GM19467 (cell line): Measurements from ENCODE around the gene SEL1L3.

ENCODE experiments used
- ATAC-seq: cut with Tn5 transposase; IDR thresholded peaks from one replicate; pipeline ENCODE4 v1.9.1; 2021; ENCODE audit warnings: mild to moderate bottlenecking, moderate library complexity; ENCODE audit not compliant: unreplicated experiment

Gene SEL1L3

DNA sequence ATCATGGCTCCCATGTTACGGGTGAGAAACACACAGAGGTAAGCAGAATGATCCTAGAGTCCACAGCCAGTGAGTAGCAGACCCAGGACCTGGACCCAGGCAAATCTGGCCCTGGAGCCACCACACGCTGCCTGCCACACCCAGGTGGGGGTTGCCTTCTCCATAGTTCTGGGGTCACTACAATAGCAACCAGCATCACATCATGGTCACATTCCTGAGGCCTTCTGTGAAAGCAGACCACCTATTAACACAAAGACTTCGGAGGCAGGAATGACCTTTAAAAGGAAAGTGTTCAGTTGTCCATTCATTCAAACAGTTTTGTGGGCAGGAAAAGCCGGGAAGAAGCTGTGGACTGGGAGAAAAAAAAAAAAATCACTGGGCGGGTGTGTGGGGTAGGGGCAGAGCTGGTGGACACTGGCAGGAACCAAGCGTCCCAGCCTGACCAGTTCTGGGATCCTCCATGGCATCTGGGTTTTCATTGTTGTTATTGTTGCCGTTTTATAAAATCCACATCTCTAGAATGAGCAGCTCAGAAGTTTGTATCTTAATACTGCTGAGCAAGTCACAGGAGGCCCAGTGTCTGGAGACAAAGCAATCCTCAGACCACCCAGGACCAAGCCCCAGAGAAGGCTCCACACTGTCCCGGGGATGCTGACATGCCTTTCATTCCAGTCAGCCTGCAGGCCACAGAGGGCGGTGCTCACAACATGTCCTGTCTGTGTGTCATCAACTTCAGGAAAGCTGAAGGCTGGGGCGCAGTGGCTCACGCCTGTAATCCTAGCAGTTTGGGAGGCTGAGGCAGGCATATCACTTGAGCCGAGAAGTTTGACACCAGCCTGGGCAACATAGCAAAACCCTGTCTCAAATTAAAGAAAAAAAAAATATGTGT is 67.0 kb downstream of the SEL1L3 start:
- ATAC-seq, result no peak

DNA sequence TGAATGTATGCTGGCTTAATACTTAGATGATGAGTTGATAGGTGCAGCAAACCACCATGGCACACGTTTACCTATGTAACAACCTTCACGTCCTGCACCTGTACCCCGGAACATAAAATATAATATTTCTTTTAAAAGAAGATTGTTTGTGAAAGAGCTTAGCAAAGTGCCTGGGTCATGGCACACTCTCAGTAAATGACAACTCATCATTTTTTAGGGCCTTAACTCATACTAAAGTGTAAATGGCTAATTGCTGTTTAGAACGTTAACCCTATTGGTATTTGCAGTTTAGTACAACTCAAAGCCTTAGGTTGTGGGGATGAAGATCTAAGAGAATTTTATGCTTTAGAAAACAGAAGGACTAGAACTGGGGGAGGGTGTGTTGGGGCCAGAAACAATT is 67.7 kb downstream of the SEL1L3 start:
- ATAC-seq, result no peak

DNA sequence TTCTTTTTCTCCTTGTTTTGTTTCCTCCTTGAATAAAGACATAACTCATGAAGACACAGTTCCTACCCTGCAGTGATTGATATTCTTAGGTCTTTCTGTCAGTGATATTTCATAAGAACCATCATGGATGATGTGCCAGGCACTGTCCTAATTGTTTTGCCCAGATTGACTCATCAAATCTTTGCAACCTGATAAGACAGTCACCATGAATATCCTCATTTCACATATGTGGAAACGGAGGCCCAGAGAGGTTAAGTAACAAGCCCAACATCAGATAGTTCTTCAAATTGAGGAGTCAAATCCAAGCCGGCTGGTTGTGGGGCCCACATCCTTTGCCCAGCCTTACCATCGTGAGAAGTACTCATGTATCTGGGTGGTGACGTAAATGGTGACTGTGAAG is 69.9 kb downstream of the SEL1L3 start:
- no peak for ATAC-seq

DNA sequence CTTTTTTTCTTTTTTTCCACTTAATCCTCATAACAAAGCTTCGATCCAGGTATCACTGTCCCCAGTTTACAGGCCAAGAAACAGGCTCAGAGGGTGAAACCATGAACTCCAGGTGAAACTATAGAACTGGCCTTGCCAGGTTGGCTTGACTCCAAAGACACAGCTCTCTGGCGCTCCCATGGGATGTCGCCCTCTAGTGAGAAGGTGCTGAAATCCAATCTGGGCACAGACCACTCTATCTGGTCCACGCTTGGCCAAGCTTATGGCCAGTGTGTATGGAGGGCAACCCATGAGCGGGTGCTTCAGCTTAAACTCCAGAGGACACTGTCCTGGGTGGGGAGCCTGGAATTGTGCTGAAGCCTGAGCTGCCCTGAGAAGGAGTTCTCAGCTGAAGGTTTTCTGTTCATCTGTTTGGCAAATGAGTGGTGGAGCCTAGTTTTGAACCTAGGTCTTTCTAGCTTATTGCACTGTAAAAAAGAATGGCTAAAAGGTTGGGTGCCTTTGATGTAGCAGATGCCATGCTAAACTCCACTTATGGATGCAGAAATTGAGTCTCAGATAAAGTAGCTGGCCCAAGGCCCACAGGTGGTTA is 70.5 kb downstream of the SEL1L3 start:
- ATAC-seq, result no peak

DNA sequence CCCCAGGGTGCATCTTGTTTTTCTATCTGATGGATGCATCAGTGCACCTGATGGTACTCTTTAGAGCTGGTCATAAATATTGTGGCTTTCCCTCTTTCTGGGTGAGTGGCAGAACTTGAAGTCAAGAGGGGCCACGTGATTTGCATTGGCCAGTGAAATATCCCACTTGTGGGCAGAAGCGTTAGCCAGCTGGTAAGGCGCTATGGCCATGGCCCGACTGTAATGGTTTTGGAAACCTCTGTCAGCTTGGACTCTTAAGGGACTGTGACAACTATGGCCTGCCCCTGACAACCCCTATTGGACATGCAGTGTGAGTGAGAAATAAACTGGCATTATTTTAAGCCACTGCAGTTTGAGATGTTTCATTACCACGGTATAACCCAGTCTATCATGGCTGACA is 72.8 kb downstream of the SEL1L3 start:
- ATAC-seq, result no peak

DNA sequence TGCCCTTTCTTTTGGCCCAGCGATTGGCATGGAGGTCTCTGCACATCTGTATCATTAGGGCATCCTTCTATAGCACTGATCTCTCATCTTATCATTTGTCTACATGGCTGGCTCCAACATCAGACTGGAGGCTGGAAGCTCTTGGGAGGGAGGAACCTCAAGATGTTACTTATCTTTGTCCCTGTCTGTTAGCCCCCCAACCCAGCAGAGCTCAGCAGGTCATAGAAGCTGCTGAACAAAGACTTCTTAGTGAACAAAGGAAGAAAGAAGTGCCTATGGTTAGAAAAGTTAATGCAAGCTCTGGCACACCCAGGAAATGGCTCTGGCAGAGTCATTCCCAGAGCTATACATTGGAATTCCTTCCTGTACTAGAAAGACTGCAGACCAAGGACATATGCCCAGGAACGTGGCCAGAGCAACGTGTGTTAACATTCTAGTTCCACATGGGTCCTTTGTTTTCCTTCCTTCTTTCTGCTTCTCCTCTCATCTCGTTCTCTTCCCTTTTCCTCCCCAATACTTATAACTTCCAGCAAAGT is 74.0 kb downstream of the SEL1L3 start:
- ATAC-seq, result no peak

DNA sequence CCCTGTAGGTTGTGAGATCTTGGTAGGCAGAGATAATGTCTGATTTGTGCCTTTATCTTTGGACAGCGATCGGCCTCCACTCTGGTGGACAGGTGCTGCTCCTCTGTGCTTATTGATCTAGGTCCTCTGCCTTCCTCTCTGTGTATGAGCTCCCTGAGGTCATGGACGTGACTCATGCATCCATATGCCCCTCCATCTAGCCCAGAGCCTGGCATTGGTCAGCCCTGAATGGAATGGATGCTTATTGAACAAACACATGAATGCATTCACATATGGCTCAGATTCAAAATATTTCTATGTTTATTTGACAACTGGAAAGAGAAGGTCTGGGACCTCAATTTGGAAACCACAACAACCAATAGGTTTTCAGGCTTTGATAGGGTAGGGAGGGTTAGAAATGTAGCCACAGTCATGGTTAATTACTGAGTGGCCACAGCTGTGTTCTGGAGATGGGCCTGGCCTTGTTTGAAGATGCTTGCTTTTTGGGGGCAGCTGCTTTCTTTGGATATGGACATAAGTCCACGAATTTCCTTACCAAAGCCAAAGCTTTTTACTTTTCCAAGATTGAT is 76.2 kb downstream of the SEL1L3 start:
- ATAC-seq, result no peak

DNA sequence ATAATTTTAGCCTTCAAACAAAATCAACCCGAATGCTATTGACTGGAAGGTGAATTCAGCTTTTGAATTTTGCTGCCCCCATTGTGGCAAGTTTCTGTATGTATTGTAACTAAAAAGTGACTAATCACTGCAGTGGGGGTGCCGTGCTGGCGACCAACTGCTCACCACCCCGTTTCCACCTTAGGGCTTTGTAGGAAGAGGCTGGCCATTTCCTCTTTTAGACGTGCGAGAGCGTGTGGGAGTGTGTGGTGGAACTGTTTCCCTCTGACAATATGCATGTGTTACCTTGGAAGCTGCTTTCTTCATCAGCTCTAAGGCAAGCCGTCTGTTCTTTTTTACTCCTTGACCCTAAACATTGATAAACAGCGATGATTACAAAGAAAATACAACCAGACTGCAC is 78.8 kb downstream of the SEL1L3 start:
- ATAC-seq, result no peak

DNA sequence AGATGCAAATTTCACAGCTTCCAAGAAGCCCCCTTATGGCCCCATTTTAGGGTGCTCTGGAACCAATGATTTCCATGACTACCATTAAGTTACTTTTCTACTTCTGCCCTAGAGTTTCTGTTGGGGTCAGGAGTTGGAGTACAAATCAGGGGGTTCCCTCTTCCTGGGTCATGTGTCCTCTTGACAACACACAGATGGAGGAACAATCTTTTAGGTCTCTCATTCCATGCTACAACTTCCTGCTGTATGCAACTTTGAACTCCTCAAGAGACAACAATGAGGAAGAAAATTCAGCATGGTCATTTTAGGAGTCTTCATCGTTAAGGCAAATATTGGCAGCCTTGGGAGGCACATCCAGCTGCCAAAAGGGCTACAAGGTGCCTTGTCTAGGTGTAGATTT is 79.7 kb downstream of the SEL1L3 start:
- no peak for ATAC-seq

DNA sequence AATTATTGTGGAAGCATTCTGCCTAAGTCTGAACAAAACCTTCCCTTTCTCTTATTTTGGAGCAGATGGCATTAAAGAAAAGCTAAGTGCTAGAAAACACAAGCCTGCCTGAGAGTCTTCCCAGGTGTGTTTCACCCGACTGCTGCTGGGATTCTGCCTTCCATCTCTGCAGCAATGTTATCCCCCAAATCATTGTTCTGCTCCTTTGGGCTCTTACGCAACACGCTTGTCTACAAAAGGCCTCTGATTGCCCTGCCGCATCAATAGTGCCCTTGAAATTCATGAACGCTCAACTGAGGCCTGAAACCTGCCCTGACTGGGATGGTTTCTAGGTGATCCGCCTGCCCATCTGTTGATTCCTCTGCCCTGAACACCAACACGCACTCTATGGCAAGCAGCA is 80.3 kb downstream of the SEL1L3 start:
- no peak for ATAC-seq

DNA sequence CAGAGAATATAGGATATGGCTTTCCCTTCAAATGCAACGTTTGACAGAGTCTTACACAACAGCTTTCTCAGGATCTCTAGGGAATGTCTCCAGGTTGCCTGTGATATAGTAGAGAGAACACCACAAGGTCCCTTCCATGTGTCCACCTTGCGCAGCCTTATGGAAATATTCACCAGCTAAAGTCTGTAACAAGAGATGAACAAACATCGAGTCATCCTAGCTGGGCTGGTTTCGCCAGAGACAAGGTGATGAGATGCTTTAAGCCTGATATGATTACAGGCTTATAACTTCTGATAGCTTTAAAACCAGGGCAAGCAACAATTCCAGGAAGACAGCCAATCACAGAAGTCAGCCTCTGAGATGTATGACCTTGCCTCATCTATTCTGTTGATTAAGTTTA is 83.8 kb downstream of the SEL1L3 start:
- no peak for ATAC-seq

DNA sequence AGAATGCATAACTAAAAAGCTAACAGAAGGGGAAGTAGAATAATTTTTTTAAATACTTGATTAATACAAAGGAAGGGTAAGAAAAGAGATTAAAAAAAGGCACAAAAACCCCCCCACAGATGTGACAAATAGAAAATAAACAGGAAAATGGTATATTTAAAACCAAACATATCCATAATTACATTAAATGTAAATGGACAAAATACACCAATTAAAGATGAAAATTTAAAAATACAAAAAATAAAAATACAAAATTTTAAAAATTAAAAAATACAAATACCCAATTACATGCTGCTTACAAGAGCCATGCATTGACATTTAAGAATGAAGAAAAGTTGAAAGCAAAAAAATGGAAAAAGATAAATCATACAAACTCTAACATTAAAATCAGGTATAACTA is 86.0 kb downstream of the SEL1L3 start:
- no peak for ATAC-seq

DNA sequence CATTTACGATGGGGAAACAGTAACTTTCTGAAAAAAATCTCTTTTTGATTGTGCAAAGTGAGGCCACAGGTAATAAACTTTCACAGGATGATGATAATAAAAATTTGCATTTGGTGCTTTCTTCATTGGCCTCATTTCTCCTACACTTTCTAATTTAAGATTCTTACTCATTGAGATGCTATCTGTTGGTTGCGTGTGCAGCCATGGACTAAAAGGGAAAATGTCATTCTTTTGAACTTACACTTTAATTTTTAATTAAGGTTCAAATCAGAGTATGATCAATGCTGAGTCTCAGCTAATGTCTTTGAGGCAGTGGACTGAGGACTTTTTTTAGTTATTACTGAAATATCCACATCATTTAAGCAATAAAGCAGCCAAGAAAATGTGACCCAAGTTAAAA is 87.6 kb downstream of the SEL1L3 start:
- no peak for ATAC-seq

DNA sequence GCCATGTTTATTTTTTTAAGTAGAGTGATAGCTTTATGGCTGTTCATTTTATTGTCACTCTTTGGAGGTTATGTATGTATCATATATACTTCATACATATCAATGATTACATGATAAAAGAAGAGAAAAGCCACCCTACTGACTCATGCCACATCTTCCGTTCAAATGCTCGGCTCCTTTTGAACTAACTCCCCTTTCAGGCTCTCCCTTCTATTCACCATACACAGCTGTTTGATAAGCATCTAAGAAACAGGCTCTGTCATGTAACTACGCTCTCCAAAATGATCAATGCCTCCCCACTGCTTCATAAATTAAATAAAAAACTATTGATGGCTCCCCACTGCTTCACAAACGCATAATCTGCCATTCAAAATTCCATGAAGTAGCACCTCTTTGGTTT is 89.4 kb downstream of the SEL1L3 start:
- ATAC-seq, result no peak

DNA sequence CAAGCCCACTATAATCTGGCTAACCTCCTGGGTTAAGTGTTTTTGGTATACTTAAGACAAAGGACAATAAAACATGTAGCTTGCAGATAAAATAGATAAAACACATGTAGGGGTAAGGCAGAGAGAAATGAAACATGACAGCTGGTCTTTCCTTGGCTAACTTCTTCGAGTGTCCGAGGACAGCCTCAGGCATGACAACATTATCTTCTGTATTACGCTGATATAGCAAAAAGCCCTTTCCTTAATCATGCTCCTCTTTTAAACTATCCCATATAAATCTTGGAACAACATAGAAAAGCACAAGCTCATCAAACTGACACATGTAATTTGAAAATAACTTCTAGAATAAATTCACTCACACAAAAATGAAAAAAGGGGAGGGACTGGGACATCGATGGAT is 91.1 kb downstream of the SEL1L3 start:
- no peak for ATAC-seq

DNA sequence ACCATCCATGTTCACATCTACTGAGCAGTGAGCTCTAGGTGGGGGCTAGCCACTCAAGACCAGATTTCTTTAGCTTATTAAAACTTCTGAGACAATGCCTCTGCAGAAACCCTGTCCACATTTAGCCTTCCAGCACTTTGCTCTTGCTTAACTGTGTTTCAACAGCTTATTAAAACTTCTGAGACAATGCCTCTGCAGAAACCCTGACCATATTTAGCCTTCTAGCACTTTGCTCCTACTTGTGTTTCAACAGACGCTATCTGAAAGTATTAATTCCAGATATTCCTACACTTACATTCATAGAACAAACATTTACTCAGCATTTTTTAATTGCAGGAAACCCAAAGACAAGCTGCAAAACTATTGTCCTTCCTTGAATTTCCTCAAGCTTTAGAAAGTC is 91.9 kb downstream of the SEL1L3 start:
- ATAC-seq, result no peak

DNA sequence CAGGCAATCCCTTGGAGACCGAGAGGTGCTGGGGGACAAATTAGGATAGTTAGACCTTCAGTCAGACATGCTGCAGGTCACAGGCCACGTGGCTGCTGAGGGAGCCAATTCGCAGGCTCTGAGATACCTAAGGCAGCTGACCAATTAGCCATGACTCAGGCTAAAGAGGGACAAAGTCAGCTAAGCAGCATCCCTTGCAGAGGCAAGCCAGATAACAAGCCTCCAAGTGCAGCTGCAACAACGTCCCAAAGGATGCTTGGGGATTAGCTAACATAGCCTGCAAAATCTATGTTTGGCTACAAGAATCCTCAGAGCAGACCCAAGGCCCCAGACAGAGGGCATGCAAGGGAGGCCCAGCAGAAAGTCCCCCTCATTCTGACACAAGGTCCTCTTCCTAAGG is 93.5 kb downstream of the SEL1L3 start:
- no peak for ATAC-seq

DNA sequence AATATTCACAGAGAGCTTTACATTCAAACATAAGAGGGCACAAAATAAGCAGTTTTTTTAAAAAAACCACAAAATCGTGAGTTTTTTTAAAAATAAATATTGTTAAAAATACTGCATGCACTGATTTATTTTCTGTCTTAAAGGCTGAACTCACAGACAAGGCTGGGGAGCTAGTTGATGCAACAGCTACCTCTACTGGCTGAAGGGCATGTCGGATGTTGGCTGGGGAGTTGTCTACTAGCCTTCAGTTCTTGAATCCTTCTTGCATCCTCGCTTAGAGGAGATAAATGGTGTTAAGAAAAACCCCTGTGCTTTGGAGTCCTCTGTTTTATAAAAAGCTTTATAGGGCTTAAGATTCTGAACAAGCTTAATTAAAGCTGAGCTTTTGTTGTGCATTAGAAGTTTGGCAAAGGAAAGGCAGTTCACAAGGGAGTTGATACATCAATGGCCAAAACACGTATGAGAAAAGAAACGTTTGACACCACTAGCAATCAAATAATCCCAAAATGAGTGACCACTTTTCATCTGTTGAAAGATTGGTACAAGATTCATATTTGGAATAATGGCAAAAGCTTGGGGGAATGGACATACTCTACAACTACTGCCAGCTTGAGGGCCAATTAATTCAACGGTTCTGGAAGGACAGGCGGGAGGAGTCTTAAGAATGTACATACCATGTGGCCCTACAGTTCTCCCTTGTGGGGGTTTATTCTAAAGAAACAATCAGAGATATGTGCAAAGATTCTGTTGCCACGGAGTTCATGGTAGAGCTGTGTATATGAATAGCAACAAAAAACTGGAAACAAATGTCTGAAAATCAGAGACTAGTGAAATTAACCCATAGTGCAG is 94.7 kb downstream of the SEL1L3 start:
- ATAC-seq, result no peak

DNA sequence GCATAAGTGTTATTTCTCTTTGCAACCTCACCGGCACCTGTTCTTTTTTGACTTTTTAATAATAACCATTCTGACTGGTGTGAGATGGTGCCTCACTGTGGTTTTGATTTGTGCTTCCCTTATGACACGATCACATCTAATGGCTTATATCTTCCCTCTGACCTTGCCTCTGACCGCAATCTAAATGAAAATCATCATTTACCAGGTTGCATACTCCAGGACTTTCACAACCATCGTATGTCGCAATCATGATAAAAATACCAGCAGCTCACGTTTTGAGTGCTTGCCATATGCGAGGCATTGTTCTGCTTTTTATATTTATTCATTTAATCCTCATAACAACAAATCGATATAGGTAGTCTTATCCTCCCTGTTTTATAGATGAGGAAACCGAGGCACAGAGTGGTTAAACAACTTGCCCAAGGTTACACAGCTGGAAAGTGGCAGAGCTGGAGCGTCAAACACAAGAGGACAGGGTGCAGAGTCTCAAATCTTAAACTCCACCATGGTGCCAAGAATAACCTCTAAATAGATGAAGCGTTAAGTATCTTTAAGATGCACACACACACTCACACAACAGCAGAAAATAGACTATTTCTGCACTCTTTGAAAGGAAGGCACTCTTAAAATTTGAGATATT is 102.2 kb downstream of the SEL1L3 start:
- no peak for ATAC-seq

DNA sequence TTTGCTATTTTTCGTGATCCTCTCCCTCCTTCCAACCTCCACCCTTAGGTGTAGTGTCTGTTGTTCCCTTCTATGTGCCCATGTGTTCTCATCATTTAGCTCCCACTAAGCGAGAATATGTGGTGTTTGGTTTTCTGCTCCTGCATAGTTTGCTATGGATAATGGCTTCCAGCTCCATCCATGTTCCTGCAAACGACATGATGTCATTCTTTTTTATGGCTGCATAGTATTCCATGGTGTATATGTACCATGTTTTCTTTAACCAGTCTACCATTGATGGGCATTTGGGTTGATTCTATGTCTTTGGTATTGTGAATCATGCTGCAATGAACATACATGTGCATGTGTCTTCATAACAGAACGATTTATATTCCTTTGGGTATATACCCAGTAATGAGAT is 102.7 kb downstream of the SEL1L3 start:
- no peak for ATAC-seq

DNA sequence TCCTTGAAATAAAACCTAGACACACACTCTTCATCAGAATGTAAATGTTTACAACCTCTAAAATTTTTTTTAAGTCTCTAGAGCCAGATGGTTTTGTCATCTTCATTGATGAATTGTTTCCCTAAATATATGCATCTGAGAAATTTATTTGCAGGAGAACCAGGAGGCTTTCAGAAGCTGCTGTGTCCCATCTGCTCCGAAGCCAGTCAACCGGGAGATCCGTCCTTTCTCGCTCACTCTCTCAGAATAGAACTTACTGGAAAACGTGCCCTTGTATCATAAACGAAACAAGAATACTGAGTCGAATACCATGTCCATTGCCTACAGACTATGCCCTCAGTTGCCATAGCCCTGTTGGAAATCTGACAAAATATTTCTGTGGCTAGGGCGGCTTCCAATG is 103.7 kb downstream of the SEL1L3 start:
- no peak for ATAC-seq
